ENCODE results near the gene TMEM88.

The TMEM88 gene

DNA sequence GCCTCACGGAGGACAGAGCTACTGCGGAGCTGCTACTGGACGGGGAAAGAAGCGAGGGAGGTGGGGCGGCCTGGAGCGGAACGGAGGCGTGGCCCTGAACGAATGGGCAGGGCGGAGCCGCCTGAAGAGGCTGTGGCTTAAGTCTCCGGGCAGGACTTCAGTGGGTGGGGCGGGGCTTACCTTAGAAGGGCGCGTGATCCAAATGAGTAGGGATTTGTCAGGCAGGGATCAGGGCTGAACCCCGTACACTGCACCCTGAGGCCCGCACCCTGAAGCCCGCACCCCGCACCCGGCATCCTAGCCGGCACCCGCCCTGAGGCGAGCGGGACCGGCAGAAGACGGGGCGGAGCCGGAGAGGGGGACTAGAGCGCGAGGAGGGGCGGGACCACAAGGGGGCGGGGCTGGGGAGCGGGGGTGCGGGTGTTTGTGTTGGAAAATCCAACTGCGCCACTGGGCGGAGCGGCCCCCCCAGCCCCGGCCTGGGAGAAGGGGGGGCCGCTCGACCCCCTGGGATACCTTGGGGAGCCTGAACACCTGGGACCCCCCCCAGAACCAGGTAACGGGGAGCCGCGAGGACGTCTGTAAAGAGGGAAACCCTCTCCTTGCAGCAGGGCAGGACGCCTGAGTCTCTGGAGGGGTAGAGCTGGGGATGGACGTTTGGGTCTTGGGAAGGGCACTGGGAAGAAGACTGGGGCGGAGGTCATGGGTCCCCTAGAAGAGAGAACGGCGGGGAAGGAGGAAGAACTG, 20.9 kb upstream of the TMEM88 start, which contains the start of gene KDM6B:
Gene KDM6B, plus strand, starts transcription at position 423 of the 747 bp plus-strand sequence. CDS start 11,338 bp downstream, outside the sequence.
- Histone ChIP-seq H3K9ac (ENCODE audit: insufficient read length, low read depth) (peak within 1 kb of the TSS; percentile 70), H3K9me3 (ENCODE audit: insufficient read depth, low read length) (no peaks in the 10 kb centered on the region), H3K4me1 (ENCODE audit: insufficient read depth, insufficient read length) (peaks cover 14% of the 10 kb centered on the region), H3K36me3 (ENCODE audit: insufficient read depth, insufficient read length, low read length) (no peaks in the 10 kb centered on the region), H3K4me3 (ENCODE audit: insufficient read length, low read depth) (peak within 1 kb of the TSS; percentile 53), H3K27me3 (ENCODE audit: insufficient read depth, insufficient read length) (peaks cover 15% of the 10 kb centered on the region)
- DNase-seq (ENCODE audit: low read depth, low spot score), result peak; percentile 72
- no peak for TF ChIP-seq ZNF274 (IDR thresholded peaks at IDR 0.05; ENCODE audit: low read depth, low read length)
- no peak for TF ChIP-seq YY1 (IDR thresholded peaks at IDR 0.05; ENCODE audit: insufficient read depth, insufficient read length)
- TF ChIP-seq SUZ12 (IDR thresholded peaks at IDR 0.05; ENCODE audit: extremely low read depth, insufficient read depth, insufficient read length), result no peak

DNA sequence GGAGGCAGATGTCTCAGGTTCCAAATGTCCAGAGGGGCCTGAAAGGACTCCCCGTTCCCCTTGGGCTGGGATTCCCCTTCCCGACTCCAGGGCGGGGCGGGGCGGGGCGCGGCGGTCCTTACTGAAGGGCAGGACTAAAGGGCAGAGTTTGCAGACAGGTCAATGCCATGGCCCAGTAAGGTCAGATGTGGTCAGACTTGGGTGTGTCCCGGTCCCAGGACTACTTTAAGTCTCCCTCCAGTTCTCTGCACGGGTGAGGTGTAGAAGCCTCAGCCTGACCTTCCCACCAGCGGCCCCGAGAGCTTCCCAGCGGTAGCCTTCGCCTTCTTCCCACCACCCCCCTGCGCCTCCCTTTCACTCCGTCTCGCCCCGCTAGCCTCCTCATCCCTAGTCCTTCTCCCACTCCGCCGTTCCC, 20.3 kb upstream of the TMEM88 start:
- peaks cover 15% of the 10 kb centered on the region for H3K27me3 ChIP-seq (ENCODE audit: insufficient read depth, insufficient read length)
- TF ChIP-seq ZNF274 (IDR thresholded peaks at IDR 0.05; ENCODE audit: low read depth, low read length), result no peak
- no peak for TF ChIP-seq SUZ12 (IDR thresholded peaks at IDR 0.05; ENCODE audit: extremely low read depth, insufficient read depth, insufficient read length)
- no peak for TF ChIP-seq YY1 (IDR thresholded peaks at IDR 0.05; ENCODE audit: insufficient read depth, insufficient read length)
- peak overlapping the region; percentile 70 for H3K9ac ChIP-seq (ENCODE audit: insufficient read length, low read depth)
- peak overlapping the region; percentile 53 for H3K4me3 ChIP-seq (ENCODE audit: insufficient read length, low read depth)
- H3K9me3 ChIP-seq (ENCODE audit: insufficient read depth, low read length), result no peaks in the 10 kb centered on the region
- H3K4me1 ChIP-seq (ENCODE audit: insufficient read depth, insufficient read length), result peaks cover 19% of the 10 kb centered on the region
- DNase-seq (ENCODE audit: low read depth, low spot score), result no peak
- H3K36me3 ChIP-seq (ENCODE audit: insufficient read depth, insufficient read length, low read length), result no peaks in the 10 kb centered on the region

GRCh38 chr17:7834957-7835813, 19.7 kb upstream of the TMEM88 start:
- H3K36me3 ChIP-seq (ENCODE audit: insufficient read depth, insufficient read length, low read length), result no peaks in the 10 kb centered on the region
- peak overlapping the region; percentile 79 for H3K9ac ChIP-seq (ENCODE audit: insufficient read length, low read depth)
- no peaks in the 10 kb centered on the region for H3K9me3 ChIP-seq (ENCODE audit: insufficient read depth, low read length)
- peak overlapping the region; percentile 75 for H3K4me3 ChIP-seq (ENCODE audit: insufficient read length, low read depth)
- peaks cover 19% of the 10 kb centered on the region for H3K4me1 ChIP-seq (ENCODE audit: insufficient read depth, insufficient read length)
- DNase-seq (ENCODE audit: low read depth, low spot score), result peak; percentile 92
- peaks cover 15% of the 10 kb centered on the region for H3K27me3 ChIP-seq (ENCODE audit: insufficient read depth, insufficient read length)
- no peak for TF ChIP-seq SUZ12 (IDR thresholded peaks at IDR 0.05; ENCODE audit: extremely low read depth, insufficient read depth, insufficient read length)

GRCh38 chr17:7835814-7836595, 18.9 kb upstream of the TMEM88 start:
- no peak for DNase-seq (ENCODE audit: low read depth, low spot score)
- Histone ChIP-seq H3K4me1 (ENCODE audit: insufficient read depth, insufficient read length) (peaks cover 19% of the 10 kb centered on the region), H3K4me3 (ENCODE audit: insufficient read length, low read depth) (peak overlapping the region; percentile 75), H3K9ac (ENCODE audit: insufficient read length, low read depth) (peak overlapping the region; percentile 79), H3K36me3 (ENCODE audit: insufficient read depth, insufficient read length, low read length) (no peaks in the 10 kb centered on the region), H3K27me3 (ENCODE audit: insufficient read depth, insufficient read length) (peaks cover 15% of the 10 kb centered on the region), H3K9me3 (ENCODE audit: insufficient read depth, low read length) (no peaks in the 10 kb centered on the region)
- no peak for TF ChIP-seq SUZ12 (IDR thresholded peaks at IDR 0.05; ENCODE audit: extremely low read depth, insufficient read depth, insufficient read length)
- TF ChIP-seq ZNF274 (IDR thresholded peaks at IDR 0.05; ENCODE audit: low read depth, low read length), result no peak
- TF ChIP-seq YY1 (IDR thresholded peaks at IDR 0.05; ENCODE audit: insufficient read depth, insufficient read length), result no peak

GRCh38 chr17:7836596-7837407, 18.1 kb upstream of the TMEM88 start:
- no peaks in the 10 kb centered on the region for H3K36me3 ChIP-seq (ENCODE audit: insufficient read depth, insufficient read length, low read length)
- DNase-seq (ENCODE audit: low read depth, low spot score), result peak; percentile 94
- peak overlapping the region; percentile 79 for H3K9ac ChIP-seq (ENCODE audit: insufficient read length, low read depth)
- H3K27me3 ChIP-seq (ENCODE audit: insufficient read depth, insufficient read length), result peaks cover 12% of the 10 kb centered on the region
- TF ChIP-seq ZNF274 (IDR thresholded peaks at IDR 0.05; ENCODE audit: low read depth, low read length) (no peak), YY1 (IDR thresholded peaks at IDR 0.05; ENCODE audit: insufficient read depth, insufficient read length) (no peak), SUZ12 (IDR thresholded peaks at IDR 0.05; ENCODE audit: extremely low read depth, insufficient read depth, insufficient read length) (no peak)
- H3K4me1 ChIP-seq (ENCODE audit: insufficient read depth, insufficient read length), result peaks cover 22% of the 10 kb centered on the region
- H3K4me3 ChIP-seq (ENCODE audit: insufficient read length, low read depth), result peak overlapping the region; percentile 75
- H3K9me3 ChIP-seq (ENCODE audit: insufficient read depth, low read length), result no peaks in the 10 kb centered on the region

GRCh38 chr17:7837408-7838088, 17.3 kb upstream of the TMEM88 start:
- Histone ChIP-seq H3K4me3 (ENCODE audit: insufficient read length, low read depth) (peak overlapping the region; percentile 37), H3K27me3 (ENCODE audit: insufficient read depth, insufficient read length) (peaks cover 10% of the 10 kb centered on the region), H3K36me3 (ENCODE audit: insufficient read depth, insufficient read length, low read length) (no peaks in the 10 kb centered on the region), H3K9ac (ENCODE audit: insufficient read length, low read depth) (peak overlapping the region; percentile 56), H3K9me3 (ENCODE audit: insufficient read depth, low read length) (no peaks in the 10 kb centered on the region), H3K4me1 (ENCODE audit: insufficient read depth, insufficient read length) (peaks cover 22% of the 10 kb centered on the region)
- TF ChIP-seq YY1 (IDR thresholded peaks at IDR 0.05; ENCODE audit: insufficient read depth, insufficient read length) (no peak), ZNF274 (IDR thresholded peaks at IDR 0.05; ENCODE audit: low read depth, low read length) (no peak), SUZ12 (IDR thresholded peaks at IDR 0.05; ENCODE audit: extremely low read depth, insufficient read depth, insufficient read length) (no peak)
- no peak for DNase-seq (ENCODE audit: low read depth, low spot score)

Measured in NT2/D1 (cell line).